Pancreas (tissue), 10 donors: Measurements from ENCODE around the gene NME1. TPM values are rescaled to one million over a fixed set of nuclear protein-coding genes. Genes with fewer than 3 reads are reported as not detected.
"Not testable (repeated sequence)": the region's sequence is repeated elsewhere in the genome, so short reads cannot be mapped to it uniquely, and the experiment has no call there.

Source experiments
- ATAC-seq, 4 donors: fragments of 200-7000 bp; cut with Tn5 transposase; one replicate each; pipeline versions ENCODE4 v1.8.0 to v1.9.1; 2020; ENCODE audit warnings: mild to moderate bottlenecking in 4 of 4, moderate library complexity in 4 of 4
- DNase-seq, 6 donors: peaks; one replicate each; pipeline ENCODE4 v3.0.0-alpha.2; 2020
- FAIRE-seq: peaks from 2 replicates; lab custom pipeline; 2012; peaks lifted over from hg19 to GRCh38; lab: Jason Lieb, UNC
- H3K27ac ChIP-seq, 4 donors: fragments of 200-600 bp; sonication (generic); 1 replicate in 3 of 4; 2 replicates in 1 of 4; pipeline versions ENCODE4 v1.5.0 to v1.8.0; 2020
- H3K27me3 ChIP-seq, 4 donors: fragments of 200-600 bp; one replicate each; pipeline ENCODE4 v1.8.0; 2021
- H3K36me3 ChIP-seq, 3 donors: fragments of 200-600 bp; sonication (generic) in 1 of 3; one replicate each; pipeline versions ENCODE4 v1.5.0 to v1.8.0; 2020 to 2021
- H3K4me1 ChIP-seq, 3 donors: fragments of 200-600 bp; one replicate each; pipeline ENCODE4 v1.8.0; 2021
- H3K4me3 ChIP-seq, 4 donors: fragments of 200-600 bp; sonication (generic) in 2 of 4; one replicate each; pipeline versions ENCODE4 v1.5.0 to v1.8.0; 2020 to 2021
- H3K9me3 ChIP-seq, 4 donors: fragments of 200-600 bp; one replicate each; pipeline ENCODE4 v1.8.0; 2021
- WGBS, 2 donors: extraction: QIAGEN DNeasy Blood & Tissue Kit; methylation state at CpG; one replicate each; pipeline ENCODE4 v1.1.7; 2013; 5-methylcytosine and 5-hydroxymethylcytosine counted together
- intact Hi-C, 3 donors: fragments of 100-400 bp; cut with DNase I; formaldehyde crosslinking; loops; one replicate each; pipeline versions ENCODE4 v1.11.1 to v1.14.2; 2022
- polyA plus RNA-seq, 2 donors: library from polyadenylated mRNA; stranded (reverse); fragments of 200-250 nt; gene quantifications; one replicate each; pipeline ENCODE4 v1.2.3, GENCODE V29; 2013
- total RNA-seq, 6 donors: library from RNA; stranded (reverse); fragmentation: NEBNext Ultra II Directional in 4 of 6; extraction: Animal tissue kit (Norgen Biotek cat#: 25700) in 4 of 6; gene quantifications; one replicate each; pipeline versions ENCODE4 v1.2.1 to v1.2.4, GENCODE V29; 2021 to 2023
- TF ChIP-seq, protein P1 (sequence below), 4 donors: fragments of 200-600 bp; sonication (generic) in 3 of 4; IDR thresholded peaks; one replicate each; pipeline versions ENCODE4 v1.5.0 to v1.8.0; 2021; ENCODE audit warnings: antibody characterized with exemption in 4 of 4
- donor health status: healthy with polysubstance abuse.
- donor health status: DM: no; HTN: no; CAD: no; lungs with moderate emphysema.
- donor health status: DM: no; HTN: no; CAD: no.
- donor health status: control.
- donor health status: control.
- donor health status: Bipolar disorder and iron deficiency.
- donor health status: DM: yes; HTN: yes; CAD: no.
- donor health status: DM: no; HTN: no; CAD: no.
- donor health status: DM: no; HTN: no; CAD: no.
- donor health status: DM: yes; HTN: yes; CAD: no.

NME1 gene
- 10 to 100 TPM; 15.6 to 49.1 (median 34.8) TPM for total RNA-seq
- 10 to 100 TPM; 43.6 to 57.1 TPM for polyA plus RNA-seq

DNA sequence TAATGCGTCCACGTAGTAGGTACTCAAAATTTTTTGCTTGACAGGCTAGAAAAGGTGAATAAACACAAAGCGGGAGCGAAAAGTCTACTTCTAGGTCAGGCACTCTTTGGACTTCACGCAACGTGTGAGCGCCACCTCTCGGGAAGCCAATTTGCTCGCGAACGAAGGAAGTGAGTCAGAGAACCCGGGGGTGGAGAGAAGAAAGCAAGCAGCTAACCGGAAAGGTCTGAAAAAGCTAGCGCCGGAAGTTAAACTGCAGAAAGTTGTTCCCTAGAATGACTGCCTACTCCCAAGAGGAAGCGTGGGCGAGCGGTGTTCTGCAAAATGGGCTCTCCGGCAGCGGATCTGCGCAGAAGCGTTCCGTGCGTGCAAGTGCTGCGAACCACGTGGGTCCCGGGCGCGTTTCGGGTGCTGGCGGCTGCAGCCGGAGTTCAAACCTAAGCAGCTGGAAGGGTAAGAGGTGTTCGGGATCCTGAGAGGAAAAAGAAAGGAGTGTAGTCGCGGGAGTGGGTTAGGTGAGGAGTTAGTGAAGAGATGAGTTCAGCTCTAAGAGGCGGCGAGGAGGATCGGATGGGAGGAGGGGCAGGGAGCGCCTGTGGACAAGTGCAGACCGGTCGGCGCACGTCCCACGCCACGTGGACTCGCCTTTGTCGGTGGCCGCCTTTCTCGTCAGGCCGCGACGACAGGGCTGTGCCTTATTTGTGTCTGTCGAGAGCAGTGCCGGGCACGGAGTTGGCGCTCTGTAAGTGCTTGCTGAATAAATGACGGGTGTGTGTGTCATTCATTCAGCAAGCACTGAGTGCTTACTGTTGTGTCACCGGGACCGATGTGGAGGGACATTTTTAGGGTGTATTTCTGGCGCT, at the start of gene NME1:
NME1 (plus strand) TSS at position 350 of the 863 bp plus-strand sequence. CDS start 2,096 bp downstream, outside the sequence.
- no peaks in the 10 kb centered on the region for H3K27me3 ChIP-seq
- H3K9me3 ChIP-seq: no peaks in the 10 kb centered on the region
- peak within 1 kb of the TSS; percentile 57 to 88 (median 81) for H3K27ac ChIP-seq
- WGBS, 2 donors: 0% methylated on average over 60 of the region's 60 CpGs
- ATAC-seq (peak; percentile 94 to 96 (median 96)), FAIRE-seq (peak; percentile 87), DNase-seq (peak; percentile 92 to 97 (median 97))
- H3K4me3 ChIP-seq: peak within 1 kb of the TSS; percentile 64 to 77 (median 74)
- intact Hi-C loops: loop anchor here in 2 of 3 donors (5.0 to 10.0 kb wide), 2 partner anchors 151 to 159 kb away; no protein-coding TSS in a partner anchor
- peaks cover 0 to 10% (median 7%) of the 10 kb centered on the region in 3 donors for H3K4me1 ChIP-seq
- TF ChIP-seq, protein P1, sequence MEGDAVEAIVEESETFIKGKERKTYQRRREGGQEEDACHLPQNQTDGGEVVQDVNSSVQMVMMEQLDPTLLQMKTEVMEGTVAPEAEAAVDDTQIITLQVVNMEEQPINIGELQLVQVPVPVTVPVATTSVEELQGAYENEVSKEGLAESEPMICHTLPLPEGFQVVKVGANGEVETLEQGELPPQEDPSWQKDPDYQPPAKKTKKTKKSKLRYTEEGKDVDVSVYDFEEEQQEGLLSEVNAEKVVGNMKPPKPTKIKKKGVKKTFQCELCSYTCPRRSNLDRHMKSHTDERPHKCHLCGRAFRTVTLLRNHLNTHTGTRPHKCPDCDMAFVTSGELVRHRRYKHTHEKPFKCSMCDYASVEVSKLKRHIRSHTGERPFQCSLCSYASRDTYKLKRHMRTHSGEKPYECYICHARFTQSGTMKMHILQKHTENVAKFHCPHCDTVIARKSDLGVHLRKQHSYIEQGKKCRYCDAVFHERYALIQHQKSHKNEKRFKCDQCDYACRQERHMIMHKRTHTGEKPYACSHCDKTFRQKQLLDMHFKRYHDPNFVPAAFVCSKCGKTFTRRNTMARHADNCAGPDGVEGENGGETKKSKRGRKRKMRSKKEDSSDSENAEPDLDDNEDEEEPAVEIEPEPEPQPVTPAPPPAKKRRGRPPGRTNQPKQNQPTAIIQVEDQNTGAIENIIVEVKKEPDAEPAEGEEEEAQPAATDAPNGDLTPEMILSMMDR (IDR thresholded peaks at IDR 0.05): peak; percentile 29 to 61 (median 40)
- no peaks in the 10 kb centered on the region for H3K36me3 ChIP-seq

DNA sequence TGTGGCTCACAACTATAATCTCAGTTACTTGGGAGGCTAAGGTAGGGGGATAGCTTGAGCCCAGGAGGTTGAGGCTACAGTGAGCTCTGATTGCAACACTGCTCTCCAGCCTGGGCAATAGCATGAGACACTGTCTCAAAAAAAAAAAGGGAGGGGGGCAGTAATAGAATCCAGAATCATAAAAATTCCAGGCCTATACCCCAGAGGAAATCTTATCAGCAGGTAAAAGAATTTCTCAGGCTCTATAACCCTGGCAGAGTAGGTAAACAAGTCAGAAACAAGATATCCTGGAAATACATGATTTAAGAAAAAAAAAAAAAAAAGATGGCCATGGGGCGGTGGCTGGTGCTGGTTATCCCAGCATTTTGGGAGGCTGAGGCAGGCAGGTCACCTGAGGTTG, 45.6 kb upstream of the NME1 start:
- FAIRE-seq (no peak), ATAC-seq (peak; percentile 32 to 57 (median 38)), DNase-seq (no peak)
- H3K27ac ChIP-seq: peak overlapping the region in 3 of 4 donors; percentile 7 to 57 (median 41)
- no peak overlapping the region for H3K4me3 ChIP-seq
- TF ChIP-seq, protein P1 (IDR thresholded peaks at IDR 0.05): no peak
- intact Hi-C loops: no loop called here
- H3K36me3 ChIP-seq: no peaks in the 10 kb centered on the region
- no peaks in the 10 kb centered on the region for H3K9me3 ChIP-seq
- H3K27me3 ChIP-seq: no peaks in the 10 kb centered on the region
- H3K4me1 ChIP-seq: peaks cover 27 to 41% (median 40%) of the 10 kb centered on the region in 3 donors
- WGBS, 2 donors: 11 to 29% methylated on average over 1 of the region's 1 CpG

DNA sequence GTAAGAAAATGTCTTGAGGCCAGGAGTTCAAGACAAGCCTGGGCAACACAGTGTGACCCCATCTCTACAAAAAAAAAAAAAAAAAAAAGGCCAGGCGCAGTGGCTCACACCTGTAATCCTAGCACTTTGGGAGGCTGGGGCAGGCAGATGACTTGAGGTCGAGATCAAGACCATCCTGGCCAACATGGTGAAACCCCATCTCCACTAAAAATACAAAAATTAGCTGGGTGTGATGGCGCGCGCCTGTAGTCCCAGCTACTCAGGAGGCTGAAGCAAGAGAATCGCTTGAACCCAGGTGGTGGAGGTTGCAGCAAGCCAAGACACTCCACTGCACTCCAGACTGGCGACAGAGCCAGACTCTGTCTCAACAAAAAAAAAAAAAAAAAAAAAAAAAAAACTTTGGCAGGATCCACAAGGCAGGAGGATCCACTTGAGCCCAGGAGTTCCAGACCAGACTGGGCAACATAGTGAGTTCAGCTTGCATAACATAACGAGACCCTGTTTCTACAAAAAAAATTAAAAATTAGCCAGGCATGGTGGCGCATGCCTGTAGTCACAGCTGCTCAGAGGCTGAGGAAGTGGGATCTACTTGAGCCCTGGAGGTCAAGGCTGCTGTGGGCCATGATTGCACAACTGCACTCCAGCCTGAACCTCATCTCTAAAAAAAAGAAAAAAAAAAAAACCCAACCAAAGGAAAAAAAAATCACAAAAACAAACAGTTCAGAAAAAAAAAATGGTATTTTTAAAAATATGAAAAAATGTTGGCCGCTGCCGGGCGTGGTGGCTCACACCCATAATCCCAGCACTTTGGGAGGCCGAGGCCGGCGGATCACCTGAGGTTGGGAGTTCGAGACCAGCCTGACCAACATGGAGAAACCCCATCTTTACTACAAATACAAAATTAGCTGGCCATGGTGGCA, 40.8 kb upstream of the NME1 start:
- not testable (repeated sequence) for FAIRE-seq
- WGBS, 2 donors: 59% methylated on average over 16 of the region's 16 CpGs

DNA sequence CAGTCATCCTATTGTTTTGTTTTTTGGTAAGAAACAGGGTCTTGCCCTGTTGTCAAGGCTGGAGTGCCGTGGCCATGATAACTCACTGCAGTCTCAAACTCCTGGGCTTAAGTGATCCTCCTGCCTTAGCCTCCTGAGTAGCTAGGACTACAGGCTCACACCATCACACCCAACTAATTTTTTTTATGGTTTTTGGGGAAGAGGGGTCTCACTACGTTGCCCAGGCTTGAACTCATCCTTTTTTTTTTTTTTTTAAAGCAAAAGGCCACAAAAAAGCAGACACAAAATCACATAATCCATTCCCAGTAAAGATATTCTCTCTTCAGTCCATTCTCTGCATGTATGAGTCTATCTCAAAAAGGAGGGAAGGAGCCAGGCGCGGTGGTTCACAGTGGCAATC, 38.2 kb upstream of the NME1 start:
- FAIRE-seq (no peak), DNase-seq (no peak), ATAC-seq (no peak)
- intact Hi-C loops: no loop called here
- Histone ChIP-seq H3K4me3 (no peak overlapping the region), H3K9me3 (no peaks in the 10 kb centered on the region), H3K4me1 (peaks cover 12 to 35% (median 14%) of the 10 kb centered on the region in 3 donors), H3K27ac (no peak overlapping the region), H3K36me3 (no peaks in the 10 kb centered on the region), H3K27me3 (no peaks in the 10 kb centered on the region)
- TF ChIP-seq, protein P1 (IDR thresholded peaks at IDR 0.05): no peak
- WGBS, 2 donors: 73% methylated on average over 4 of the region's 4 CpGs

More for the DNA sequence above, 40.8 kb upstream of the NME1 start:
- H3K4me3 ChIP-seq, H3K27me3 ChIP-seq, H3K9me3 ChIP-seq, H3K36me3 ChIP-seq, intact Hi-C loops: not testable (repeated sequence)
- peak in 4 of 6 donors; percentile 57 to 78 (median 72) for DNase-seq
- peak overlapping the region in 2 of 4 donors; percentile 26 to 43 for H3K27ac ChIP-seq
- H3K4me1 ChIP-seq: peaks cover 19 to 34% (median 22%) of the 10 kb centered on the region in 3 donors
- ATAC-seq: peak; percentile 68 to 84 (median 82)
